OCI-LY1 (cell line): ENCODE results near the gene CRPPA.
"Not testable (repeated sequence)": the region's sequence is repeated elsewhere in the genome, so short reads cannot be mapped to it uniquely, and the experiment has no call there.

Source experiments
- H2AFZ ChIP-seq: fragments of 200-600 bp; sonication (generic), shearing (Covaris generic); 2 replicates; pipeline ENCODE4 v1.6.0; 2014; ENCODE audit warnings: antibody characterized with exemption, mild to moderate bottlenecking, low read length
- H3F3A ChIP-seq: fragments of 200-600 bp; sonication (generic), shearing (Covaris generic); 2 replicates; pipeline ENCODE4 v1.6.0; 2014; ENCODE audit warnings: mild to moderate bottlenecking, antibody characterized with exemption, low read length, moderate library complexity; ENCODE audit not compliant: insufficient read depth
- H3K27ac ChIP-seq: fragments of 200-600 bp; sonication (generic); 2 replicates; pipeline ENCODE4 v1.5.1; 2014; ENCODE audit warnings: low read length, mixed run types, mild to moderate bottlenecking, low read depth; ENCODE audit not compliant: poor library complexity, severe bottlenecking
- H3K27me3 ChIP-seq: fragments of 200-600 bp; sonication (generic); 2 replicates; pipeline ENCODE4 v1.6.0; 2014; ENCODE audit warnings: antibody characterized with exemption, mild to moderate bottlenecking, low read length, moderate library complexity; ENCODE audit not compliant: insufficient read depth
- H3K36me3 ChIP-seq: fragments of 200-600 bp; sonication (generic); 2 replicates; pipeline ENCODE4 v1.6.1; 2014; ENCODE audit warnings: mild to moderate bottlenecking, antibody characterized with exemption, low read length, moderate library complexity, mixed read lengths; ENCODE audit not compliant: insufficient read depth
- H3K4me1 ChIP-seq: fragments of 200-600 bp; sonication (generic); 2 replicates; pipeline ENCODE4 v1.5.1; 2014; ENCODE audit warnings: mild to moderate bottlenecking, low read length, moderate library complexity; ENCODE audit not compliant: insufficient read depth, severe bottlenecking
- H3K4me2 ChIP-seq: fragments of 200-600 bp; sonication (generic), shearing (Covaris generic); 2 replicates; pipeline ENCODE4 v1.6.1; 2014; ENCODE audit warnings: low read length
- H3K4me3 ChIP-seq: fragments of 200-600 bp; sonication (generic); 2 replicates; pipeline ENCODE4 v1.5.1; 2014; ENCODE audit warnings: low read length, low read depth, mild to moderate bottlenecking, mixed read lengths; ENCODE audit not compliant: poor library complexity, severe bottlenecking
- H3K79me2 ChIP-seq: fragments of 200-600 bp; shearing (Covaris generic); 2 replicates; pipeline ENCODE4 v1.6.1; 2016; ENCODE audit warnings: mixed run types, low read length, mixed read lengths; ENCODE audit not compliant: insufficient read depth
- H3K9ac ChIP-seq: fragments of 200-600 bp; sonication (generic), shearing (Covaris generic); 2 replicates; pipeline ENCODE4 v1.6.1; 2014; ENCODE audit warnings: mild to moderate bottlenecking, low read length, mixed read lengths
- H3K9me2 ChIP-seq: fragments of 200-600 bp; sonication (generic), shearing (Covaris generic); 2 replicates; pipeline ENCODE4 v1.6.1; 2014; ENCODE audit warnings: low read depth, mild to moderate bottlenecking, low read length, mixed read lengths
- H3K9me3 ChIP-seq: fragments of 200-600 bp; shearing (Covaris generic); 2 replicates; pipeline ENCODE4 v1.6.1; 2014; ENCODE audit warnings: low read length, mixed read lengths
- H4K20me1 ChIP-seq: fragments of 200-600 bp; sonication (generic), shearing (Covaris generic); 2 replicates; pipeline ENCODE4 v1.6.0; 2016; ENCODE audit warnings: mild to moderate bottlenecking, low read length; ENCODE audit not compliant: insufficient read depth
- EZH2 ChIP-seq: fragments of 200-600 bp; sonication (generic), shearing (Covaris generic); IDR thresholded peaks from 2 replicates; pipeline ENCODE4 v1.8.0; 2017; ENCODE audit warnings: borderline replicate concordance, mixed run types, mild to moderate bottlenecking, antibody characterized with exemption, low read length, moderate library complexity, mixed read lengths
- TF ChIP-seq, protein P1 (sequence below): fragments of 200-600 bp; sonication (generic), shearing (Covaris generic); IDR thresholded peaks from 2 replicates; pipeline ENCODE4 v1.5.1; 2017; ENCODE audit warnings: mild to moderate bottlenecking, antibody characterized with exemption, low read length, moderate library complexity, mixed read lengths

The CRPPA gene

DNA sequence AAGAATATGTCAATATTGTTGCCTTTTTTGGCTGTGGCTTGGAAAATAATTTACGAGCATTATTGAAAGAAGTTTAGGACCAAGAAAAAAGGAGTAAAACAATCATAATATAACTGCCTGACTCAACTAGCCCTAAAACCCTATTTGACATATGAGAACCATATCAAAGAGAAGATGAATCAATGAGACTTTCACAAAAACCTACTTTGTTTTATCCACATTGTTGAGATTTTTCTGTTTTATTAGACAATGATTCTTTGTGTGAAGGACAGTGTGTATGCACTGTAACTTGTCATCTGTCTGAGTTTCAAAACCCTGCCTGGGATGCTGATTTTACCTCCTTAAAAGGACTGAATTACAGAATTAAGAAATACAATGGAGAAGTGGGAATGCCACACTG, 25.2 kb upstream of the CRPPA start:
- H3K4me3 ChIP-seq, result no peak overlapping the region
- TF ChIP-seq, protein P1, sequence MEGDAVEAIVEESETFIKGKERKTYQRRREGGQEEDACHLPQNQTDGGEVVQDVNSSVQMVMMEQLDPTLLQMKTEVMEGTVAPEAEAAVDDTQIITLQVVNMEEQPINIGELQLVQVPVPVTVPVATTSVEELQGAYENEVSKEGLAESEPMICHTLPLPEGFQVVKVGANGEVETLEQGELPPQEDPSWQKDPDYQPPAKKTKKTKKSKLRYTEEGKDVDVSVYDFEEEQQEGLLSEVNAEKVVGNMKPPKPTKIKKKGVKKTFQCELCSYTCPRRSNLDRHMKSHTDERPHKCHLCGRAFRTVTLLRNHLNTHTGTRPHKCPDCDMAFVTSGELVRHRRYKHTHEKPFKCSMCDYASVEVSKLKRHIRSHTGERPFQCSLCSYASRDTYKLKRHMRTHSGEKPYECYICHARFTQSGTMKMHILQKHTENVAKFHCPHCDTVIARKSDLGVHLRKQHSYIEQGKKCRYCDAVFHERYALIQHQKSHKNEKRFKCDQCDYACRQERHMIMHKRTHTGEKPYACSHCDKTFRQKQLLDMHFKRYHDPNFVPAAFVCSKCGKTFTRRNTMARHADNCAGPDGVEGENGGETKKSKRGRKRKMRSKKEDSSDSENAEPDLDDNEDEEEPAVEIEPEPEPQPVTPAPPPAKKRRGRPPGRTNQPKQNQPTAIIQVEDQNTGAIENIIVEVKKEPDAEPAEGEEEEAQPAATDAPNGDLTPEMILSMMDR, result no peak
- TF ChIP-seq EZH2, result no peak

DNA sequence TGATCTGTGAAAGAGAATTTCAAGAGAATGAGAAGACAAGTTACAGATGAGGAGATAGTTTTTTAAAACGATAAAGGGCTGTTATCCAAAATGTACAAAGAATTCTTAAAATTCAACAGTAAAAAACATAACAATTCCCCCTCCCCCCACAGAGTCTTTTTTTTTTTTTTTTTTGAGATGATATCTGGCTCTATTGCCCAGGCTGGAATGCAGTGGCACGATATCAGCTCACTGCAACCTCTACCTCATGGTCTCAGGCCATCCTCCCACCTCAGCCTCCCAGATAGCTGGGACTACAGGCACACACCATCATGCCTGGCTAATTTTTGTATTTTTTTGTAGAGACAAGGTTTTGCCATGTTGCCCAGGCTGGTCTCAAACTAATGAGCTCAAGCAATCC, 22.5 kb upstream of the CRPPA start:
- H3K4me3 ChIP-seq, H3F3A ChIP-seq, H2AFZ ChIP-seq, H4K20me1 ChIP-seq, H3K79me2 ChIP-seq, H3K9me3 ChIP-seq, H3K4me1 ChIP-seq, H3K36me3 ChIP-seq, H3K27me3 ChIP-seq, H3K9me2 ChIP-seq, H3K27ac ChIP-seq, H3K9ac ChIP-seq, H3K4me2 ChIP-seq: not testable (repeated sequence)

More for the DNA sequence above, 25.2 kb upstream of the CRPPA start:
- H3F3A ChIP-seq, result no peaks in the 10 kb centered on the region
- H3K27me3 ChIP-seq, result no peaks in the 10 kb centered on the region
- no peaks in the 10 kb centered on the region for H3K79me2 ChIP-seq
- no peak overlapping the region for H3K9ac ChIP-seq
- H3K4me1 ChIP-seq, result no peaks in the 10 kb centered on the region
- no peaks in the 10 kb centered on the region for H3K9me2 ChIP-seq
- H2AFZ ChIP-seq, result no peak overlapping the region
- H4K20me1 ChIP-seq, result no peaks in the 10 kb centered on the region
- no peak overlapping the region for H3K27ac ChIP-seq
- H3K4me2 ChIP-seq, result no peak overlapping the region
- H3K36me3 ChIP-seq, result no peaks in the 10 kb centered on the region
- H3K9me3 ChIP-seq, result no peaks in the 10 kb centered on the region

DNA sequence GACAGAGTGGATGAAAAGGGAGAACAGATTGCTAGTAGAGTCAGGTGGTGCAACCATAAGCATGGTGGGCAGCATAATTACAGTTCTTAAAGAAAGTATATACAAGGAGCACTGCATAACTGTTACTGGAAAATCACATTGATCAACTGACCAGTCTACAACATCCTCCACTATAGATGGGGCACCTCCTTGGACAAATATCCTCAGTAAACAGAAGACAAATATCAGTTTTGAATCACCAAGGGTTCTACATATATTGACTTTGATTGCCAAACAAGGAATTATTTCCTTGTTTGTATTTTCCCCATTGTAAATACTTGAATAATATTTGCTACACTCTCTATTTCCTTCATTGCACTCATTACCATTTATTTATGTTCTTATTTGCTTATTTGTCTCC, 17.6 kb upstream of the CRPPA start:
- Histone ChIP-seq H3K9ac (no peak overlapping the region), H3F3A (no peaks in the 10 kb centered on the region), H3K9me2 (no peaks in the 10 kb centered on the region)

DNA sequence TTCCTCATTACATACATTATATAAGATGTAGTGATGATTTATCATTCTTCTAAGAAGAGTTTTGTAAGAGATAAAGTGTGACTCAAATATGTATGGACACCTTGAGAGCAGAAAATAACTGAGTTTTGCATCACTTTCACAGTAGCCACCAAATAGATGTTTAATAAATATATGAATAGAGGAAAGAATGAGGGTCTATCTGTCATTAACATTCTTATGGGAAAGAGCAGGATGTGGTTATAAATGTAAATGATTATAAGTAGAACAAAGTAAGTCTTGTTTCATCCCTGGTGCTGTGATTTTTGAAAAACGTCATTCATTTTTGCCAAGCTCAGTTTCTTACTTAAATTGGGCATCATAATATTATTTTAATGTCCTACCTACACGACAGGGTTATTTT, 15.0 kb upstream of the CRPPA start:
- Histone ChIP-seq H3F3A (no peaks in the 10 kb centered on the region), H2AFZ (no peak overlapping the region), H3K4me3 (no peak overlapping the region), H3K4me2 (no peak overlapping the region), H3K36me3 (no peaks in the 10 kb centered on the region), H3K27me3 (no peaks in the 10 kb centered on the region), H4K20me1 (no peaks in the 10 kb centered on the region), H3K9me2 (no peaks in the 10 kb centered on the region), H3K9ac (no peak overlapping the region), H3K27ac (no peak overlapping the region), H3K9me3 (no peaks in the 10 kb centered on the region), H3K4me1 (no peaks in the 10 kb centered on the region), H3K79me2 (no peaks in the 10 kb centered on the region)
- no peak for TF ChIP-seq EZH2
- TF ChIP-seq, protein P1, result no peak

More for the DNA sequence above, 17.6 kb upstream of the CRPPA start:
- no peaks in the 10 kb centered on the region for H3K4me1 ChIP-seq
- H3K9me3 ChIP-seq, result no peaks in the 10 kb centered on the region
- H3K36me3 ChIP-seq, result no peaks in the 10 kb centered on the region
- no peaks in the 10 kb centered on the region for H3K27me3 ChIP-seq
- no peaks in the 10 kb centered on the region for H3K79me2 ChIP-seq
- no peak overlapping the region for H3K4me3 ChIP-seq
- no peak overlapping the region for H3K27ac ChIP-seq
- H2AFZ ChIP-seq, result no peak overlapping the region
- no peak for TF ChIP-seq EZH2
- TF ChIP-seq, protein P1, result no peak
- no peak overlapping the region for H3K4me2 ChIP-seq
- no peaks in the 10 kb centered on the region for H4K20me1 ChIP-seq
